IMR-90 (cell line): ENCODE data around the gene ARPC2. TPM values are rescaled to one million over a fixed set of nuclear protein-coding genes. Genes with fewer than 3 reads are reported as not detected.

Experiments
- ATAC-seq: fragments of 200-7000 bp; cut with Tn5 transposase; 2 replicates; pipeline ENCODE4 v1.9.1; 2020; ENCODE audit warnings: low read depth, mild to moderate bottlenecking, moderate library complexity
- BruUV-seq: library from RNA; stranded (reverse); fragments of 400-500 nt; replicated peaks from 2 replicates; lab custom pipeline; 2021; lab: Mats Ljungman, UMichigan
- CTCF ChIA-PET: fragments of 300-600 bp; formaldehyde crosslinking; extraction: SDS; loops from one replicate; lab custom pipeline; 2021; ENCODE audit warnings: antibody characterized with exemption; lab: Yijun Ruan, JAX
- POLR2A ChIA-PET: fragments of 300-600 bp; sonication (Branson Sonifier 250); formaldehyde crosslinking; loops from one replicate; lab custom pipeline; 2022; ENCODE audit warnings: antibody characterized with exemption; ENCODE audit not compliant: unreplicated experiment; lab: Charles Lee
- DNase-seq: peaks from one replicate; pipeline ENCODE4 v3.0.0; 2013
- H2AFZ ChIP-seq: replicated peaks from 2 replicates; pipeline ENCODE3; 2013; ENCODE audit warnings: low read length, mild to moderate bottlenecking; ENCODE audit not compliant: poor library complexity
- H2AK5ac ChIP-seq: 2 replicates; pipeline ENCODE4 v1.6.1; 2013; ENCODE audit warnings: low read depth, low read length, inconsistent platforms
- H2AK9ac ChIP-seq: replicated peaks from 2 replicates; pipeline ENCODE3; 2013; ENCODE audit warnings: mild to moderate bottlenecking, low read depth, low read length, moderate library complexity; ENCODE audit not compliant: poor library complexity
- H2BK120ac ChIP-seq: 2 replicates; pipeline ENCODE4 v1.6.1; 2013; ENCODE audit warnings: low read depth, low read length, inconsistent platforms
- H2BK15ac ChIP-seq: 3 replicates; pipeline ENCODE4 v1.6.1; 2013; ENCODE audit warnings: low read depth, low read length, inconsistent platforms
- H2BK20ac ChIP-seq: 2 replicates; pipeline ENCODE4 v1.6.1; 2013; ENCODE audit warnings: low read depth, mild to moderate bottlenecking, inconsistent platforms, low read length, moderate library complexity
- H2BK5ac ChIP-seq: 2 replicates; pipeline ENCODE4 v1.6.1; 2013; ENCODE audit warnings: mild to moderate bottlenecking, low read depth, low read length, inconsistent platforms; ENCODE audit not compliant: poor library complexity, severe bottlenecking
- H3K14ac ChIP-seq: replicated peaks from 2 replicates; pipeline ENCODE4 v1.6.1; 2013; ENCODE audit warnings: low read depth, low read length, inconsistent platforms
- H3K18ac ChIP-seq: 2 replicates; pipeline ENCODE4 v1.6.1; 2013; ENCODE audit warnings: low read depth, low read length, control low read depth
- H3K23ac ChIP-seq: 2 replicates; pipeline ENCODE4 v1.6.1; 2013; ENCODE audit warnings: low read depth, low read length, inconsistent platforms
- H3K27ac ChIP-seq: 2 replicates; pipeline ENCODE4 v1.5.1; 2013; ENCODE audit warnings: mild to moderate bottlenecking, control low read depth, low read length; ENCODE audit not compliant: insufficient read depth
- H3K27me3 ChIP-seq: 2 replicates; pipeline ENCODE4 v1.6.1; 2013; ENCODE audit warnings: low read length; ENCODE audit not compliant: control insufficient read depth, insufficient read depth
- H3K36me3 ChIP-seq: 2 replicates; pipeline ENCODE4 v1.6.1; 2013; ENCODE audit warnings: low read length, mixed read lengths; ENCODE audit not compliant: control insufficient read depth, insufficient read depth
- H3K4ac ChIP-seq: 2 replicates; pipeline ENCODE4 v1.6.1; 2013; ENCODE audit warnings: low read depth, low read length, inconsistent platforms
- H3K4me1 ChIP-seq: 2 replicates; pipeline ENCODE4 v1.6.1; 2013; ENCODE audit warnings: low read length, mixed read lengths; ENCODE audit not compliant: control insufficient read depth, insufficient read depth
- H3K4me2 ChIP-seq: 2 replicates; pipeline ENCODE4 v1.6.1; 2013; ENCODE audit warnings: low read depth, mild to moderate bottlenecking, control low read depth, low read length, moderate library complexity
- H3K4me3 ChIP-seq: 2 replicates; pipeline ENCODE4 v1.5.1; 2013; ENCODE audit warnings: low read depth, mild to moderate bottlenecking, control low read depth, low read length, moderate library complexity; ENCODE audit not compliant: insufficient read depth
- H3K56ac ChIP-seq: 2 replicates; pipeline ENCODE4 v1.6.1; 2013; ENCODE audit warnings: low read length, inconsistent platforms; ENCODE audit not compliant: insufficient read depth; ENCODE audit errors: extremely low read depth
- H3K79me1 ChIP-seq, 2 experiments: 2 replicates each; pipeline ENCODE4 v1.6.1; 2013; ENCODE audit warnings: low read length in 2 of 2, inconsistent platforms in 1 of 2, low read depth in 1 of 2
- H3K9ac ChIP-seq: 2 replicates; pipeline ENCODE4 v1.6.1; 2013; ENCODE audit warnings: low read depth, low read length, control low read depth
- H3K9me1 ChIP-seq: 2 replicates; pipeline ENCODE4 v1.6.1; 2013; ENCODE audit warnings: low read length, inconsistent platforms; ENCODE audit not compliant: insufficient read depth
- H3K9me3 ChIP-seq: 2 replicates; pipeline ENCODE4 v1.6.1; 2013; ENCODE audit warnings: low read length; ENCODE audit not compliant: control insufficient read depth, insufficient read depth
- H4K20me1 ChIP-seq: 2 replicates; pipeline ENCODE4 v1.6.1; 2013; ENCODE audit warnings: low read length, inconsistent platforms; ENCODE audit not compliant: insufficient read depth
- H4K5ac ChIP-seq: 2 replicates; pipeline ENCODE4 v1.6.1; 2013; ENCODE audit warnings: mild to moderate bottlenecking, low read depth, low read length, control low read depth
- H4K8ac ChIP-seq, 2 experiments: 2 replicates each; pipeline ENCODE4 v1.6.1; 2013; ENCODE audit warnings: low read depth in 2 of 2, low read length in 2 of 2, control low read depth in 1 of 2, inconsistent platforms in 1 of 2
- H4K91ac ChIP-seq: 2 replicates; pipeline ENCODE4 v1.6.1; 2013; ENCODE audit warnings: low read depth, low read length, inconsistent platforms; ENCODE audit not compliant: insufficient read depth
- CEBPB ChIP-seq: IDR thresholded peaks from 2 replicates; pipeline ENCODE4 v1.6.1; 2012; ENCODE audit warnings: low read depth, low read length, improper control_type of control experiment
- CHD1 ChIP-seq: IDR thresholded peaks from 2 replicates; pipeline ENCODE4 v1.6.1; 2012; ENCODE audit warnings: low read depth, low read length, improper control_type of control experiment
- CTCF ChIP-seq: conservative IDR thresholded peaks from 2 replicates; pipeline ENCODE4 v1.5.1; 2012; ENCODE audit warnings: mild to moderate bottlenecking, low read depth, low read length, improper control_type of control experiment
- ELK1 ChIP-seq: fragments of 150-350 bp; IDR thresholded peaks from 2 replicates; pipeline ENCODE4 v1.6.1; 2016; ENCODE audit warnings: low read depth, mild to moderate bottlenecking, low read length, moderate library complexity, borderline replicate concordance
- FOS ChIP-seq: fragments of 150-350 bp; IDR thresholded peaks from 2 replicates; pipeline ENCODE4 v1.6.1; 2016; ENCODE audit warnings: low read depth, low read length
- MAFK ChIP-seq: IDR thresholded peaks from 2 replicates; pipeline ENCODE4 v1.6.1; 2012; ENCODE audit warnings: low read depth, low read length, improper control_type of control experiment
- MAZ ChIP-seq: IDR thresholded peaks from 2 replicates; pipeline ENCODE4 v1.6.1; 2012; ENCODE audit warnings: low read depth, mild to moderate bottlenecking, low read length, improper control_type of control experiment, moderate library complexity, borderline replicate concordance
- MXI1 ChIP-seq: IDR thresholded peaks from 2 replicates; pipeline ENCODE4 v1.6.1; 2012; ENCODE audit warnings: low read depth, mild to moderate bottlenecking, low read length, moderate library complexity, borderline replicate concordance
- NFE2L2 ChIP-seq: fragments of 150-350 bp; IDR thresholded peaks from 2 replicates; pipeline ENCODE4 v1.6.1; 2016; ENCODE audit warnings: low read depth, mild to moderate bottlenecking, low read length
- POLR2A ChIP-seq: IDR thresholded peaks from 2 replicates; pipeline ENCODE4 v1.6.1; 2012; ENCODE audit warnings: mild to moderate bottlenecking, low read depth, low read length
- RCOR1 ChIP-seq: IDR thresholded peaks from 2 replicates; pipeline ENCODE4 v1.6.1; 2012; ENCODE audit warnings: mild to moderate bottlenecking, low read length, improper control_type of control experiment; ENCODE audit not compliant: insufficient replicate concordance
- RFX5 ChIP-seq: IDR thresholded peaks from 2 replicates; pipeline ENCODE4 v1.8.0; 2012; ENCODE audit warnings: low read depth, mild to moderate bottlenecking, low read length, moderate library complexity
- SMC3 ChIP-seq: fragments of 150-350 bp; IDR thresholded peaks from 2 replicates; pipeline ENCODE4 v1.6.1; 2016; ENCODE audit warnings: low read depth, mild to moderate bottlenecking, antibody characterized with exemption, low read length, moderate library complexity
- USF2 ChIP-seq: fragments of 150-350 bp; IDR thresholded peaks from 2 replicates; pipeline ENCODE4 v1.6.1; 2017; ENCODE audit warnings: mild to moderate bottlenecking, antibody characterized with exemption, low read length, low read depth
- WGBS, 2 experiments: methylation state at CpG; one replicate each; pipeline versions ENCODE4 v1.1.5 to v1.1.7; 2013; ENCODE audit warnings: missing lambda C conversion rate in 2 of 2; ENCODE audit not compliant: insufficient read length in 1 of 2; ENCODE audit errors: extremely low coverage in 2 of 2; 5-methylcytosine and 5-hydroxymethylcytosine counted together
- dilution Hi-C: fragments of 300-500 bp; cut with HindIII; formaldehyde crosslinking; loops from one replicate; pipeline ENCODE4 v1.14.3; 2018; ENCODE audit warnings: low sequenced_read_pairs; ENCODE audit not compliant: unreplicated experiment
- in situ Hi-C: fragments of 300-500 bp; cut with MboI; formaldehyde crosslinking; loops from 3 replicates; pipeline ENCODE4 v1.14.3; 2019; ENCODE audit warnings: low sequenced_read_pairs, inconsistent platforms, mixed read lengths
- intact Hi-C: fragments of 100-400 bp; cut with micrococcal nuclease; formaldehyde crosslinking; loops from 2 replicates; pipeline ENCODE4 v1.10.0; 2022
- polyA plus RNA-seq, 3 experiments: library from polyadenylated mRNA; depleted of rRNA; stranded (reverse); fragments of >200 nt; gene quantifications; 2 replicates each; pipeline ENCODE4 v1.2.3, GENCODE V29; 2012; ENCODE audit warnings: low replicate concordance in 1 of 3
- total RNA-seq: library from RNA; depleted of rRNA; stranded (reverse); fragments of >200 nt; gene quantifications from 2 replicates; pipeline ENCODE4 v1.2.3, GENCODE V29; 2012

The ARPC2 gene
- total and polyA plus RNA-seq, 2 of the 4 experiments (the other 2 are of a cell fraction) = 561 to 635 TPM

- CTCF ChIA-PET = no interaction called here
- TF ChIP-seq NFE2L2 (no peak), CHD1 (no peak), MXI1 (no peak), RCOR1 (no peak), MAFK (no peak), MAZ (no peak), USF2 (no peak), FOS (no peak), ELK1 (no peak), CEBPB (no peak), CTCF (no peak), RFX5 (no peak), SMC3 (no peak), POLR2A (no peak)
Observed at GRCh38 chr2:218278531-218279360, 61.8 kb downstream of the ARPC2 start.

More at GRCh38 chr2:218278531-218279360, 61.8 kb downstream of the ARPC2 start:
- BruUV-seq = no TSS peak
- Histone ChIP-seq H4K20me1 (peaks cover 14% of the 10 kb centered on the region), H3K56ac (no peak overlapping the region), H3K27me3 (no peaks in the 10 kb centered on the region), H3K9me1 (no peaks in the 10 kb centered on the region), H2AFZ (no peak overlapping the region), H3K79me1 (peaks cover 5 to 83% of the 10 kb centered on the region in 2 experiments), H4K5ac (no peak overlapping the region), H3K4ac (no peak overlapping the region), H2BK5ac (no peak overlapping the region), H3K18ac (no peak overlapping the region), H3K14ac (no peak overlapping the region), H3K36me3 (peaks cover 71% of the 10 kb centered on the region), H2BK20ac (no peak overlapping the region), H3K4me2 (no peak overlapping the region), H4K91ac (no peak overlapping the region), H3K9ac (no peak overlapping the region), H3K4me1 (peaks cover 18% of the 10 kb centered on the region), H2BK15ac (no peak overlapping the region), H3K23ac (no peak overlapping the region), H3K9me3 (no peaks in the 10 kb centered on the region), H2BK120ac (no peak overlapping the region), H4K8ac (no peak overlapping the region), H2AK5ac (no peak overlapping the region), H2AK9ac (no peak overlapping the region), H3K4me3 (no peak overlapping the region), H3K27ac (no peak overlapping the region)
- intact Hi-C loops = loop anchor here (10.0 kb wide), 1 partner anchor 286 kb away; the partner anchor contains the start of genes CNOT9 and USP37
- dilution Hi-C loops = no loop called here
- WGBS, 2 experiments = 76% methylated on average over 4 of the region's 16 CpGs; no CpG with 5 or more reads in 1 of the 2 experiments
- in situ Hi-C loops = loop anchor here (10.0 kb wide), 1 partner anchor 116 kb away; the partner anchor contains the start of gene CTDSP1
- POLR2A ChIA-PET = interaction anchor here (0.7 kb wide), 1 partner anchor 8 kb away, joined by 3 read pairs; no protein-coding TSS in a partner anchor
- ATAC-seq (no peak), DNase-seq (no peak)
